H4 (cell line): ENCODE results near the gene CCR5AS.
"Not testable (repeated sequence)": the region's sequence is repeated elsewhere in the genome, so short reads cannot be mapped to it uniquely, and the experiment has no call there.

Experiments
- DNase-seq: peaks from one replicate; pipeline ENCODE4 v3.0.0-alpha.2; 2015; ENCODE audit warnings: low spot score

The CCR5AS gene

DNA sequence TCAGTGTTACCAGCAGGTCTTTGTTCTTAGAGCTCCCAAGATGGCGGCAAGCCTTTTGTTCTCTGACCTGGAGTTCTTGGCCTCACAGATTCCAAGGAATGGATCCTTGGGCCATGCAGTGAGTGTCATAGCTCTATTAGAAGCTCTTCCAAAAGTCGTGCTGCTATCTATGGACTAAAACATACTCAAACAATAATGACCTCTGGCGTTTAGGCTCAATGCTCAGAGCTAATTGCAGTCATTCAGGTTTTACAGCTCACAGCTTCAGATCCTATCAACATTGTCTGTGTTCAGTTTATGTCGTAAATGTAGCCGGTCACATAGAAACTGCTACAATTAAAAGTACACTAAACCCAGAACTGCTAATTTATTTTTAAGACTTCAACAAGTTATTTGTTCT lies 22.4 kb upstream of the CCR5AS start:
- DNase-seq: no peak

DNA sequence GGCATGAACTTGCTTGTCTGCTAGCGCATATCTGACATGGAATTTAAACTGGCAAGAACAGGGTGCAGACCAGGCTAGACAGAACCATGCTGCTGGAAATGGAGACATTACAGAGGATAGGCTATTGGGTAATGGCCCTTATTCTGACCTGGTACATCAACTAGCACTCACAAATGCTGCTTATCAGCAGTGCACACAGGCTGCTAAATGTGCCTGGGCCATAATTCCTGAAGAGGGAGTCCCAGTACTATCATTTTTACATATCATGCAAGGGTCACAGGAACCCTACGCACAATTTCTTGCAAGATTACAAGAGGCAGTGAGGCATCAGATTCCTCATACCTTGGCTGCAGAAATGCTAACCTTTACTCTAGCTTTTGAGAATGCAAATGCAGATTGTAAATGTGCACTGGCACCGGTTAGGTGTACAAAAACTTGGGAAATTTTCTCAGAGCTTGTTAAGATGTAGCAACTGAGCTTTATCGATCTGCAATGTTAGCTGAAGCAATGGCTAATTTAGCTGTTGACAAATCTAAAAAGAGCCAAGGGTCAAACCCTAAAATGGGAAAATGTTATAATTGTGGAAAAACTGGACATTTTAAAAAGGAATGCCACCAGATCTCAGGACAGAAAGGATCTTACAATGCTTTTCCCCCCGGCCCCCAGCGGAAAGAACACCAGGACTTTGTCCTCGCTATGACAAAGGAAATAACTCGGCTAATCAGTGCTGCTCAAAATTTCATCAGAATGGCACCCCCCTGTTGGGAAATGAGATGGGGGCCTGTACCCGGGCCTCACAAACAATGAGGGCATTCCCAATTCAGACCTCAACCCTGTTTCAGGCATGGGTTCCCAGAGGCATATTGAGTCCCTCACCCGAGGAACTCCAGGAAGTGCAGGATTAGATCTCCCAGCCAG lies 21.3 kb upstream of the CCR5AS start:
- DNase-seq: no peak

DNA sequence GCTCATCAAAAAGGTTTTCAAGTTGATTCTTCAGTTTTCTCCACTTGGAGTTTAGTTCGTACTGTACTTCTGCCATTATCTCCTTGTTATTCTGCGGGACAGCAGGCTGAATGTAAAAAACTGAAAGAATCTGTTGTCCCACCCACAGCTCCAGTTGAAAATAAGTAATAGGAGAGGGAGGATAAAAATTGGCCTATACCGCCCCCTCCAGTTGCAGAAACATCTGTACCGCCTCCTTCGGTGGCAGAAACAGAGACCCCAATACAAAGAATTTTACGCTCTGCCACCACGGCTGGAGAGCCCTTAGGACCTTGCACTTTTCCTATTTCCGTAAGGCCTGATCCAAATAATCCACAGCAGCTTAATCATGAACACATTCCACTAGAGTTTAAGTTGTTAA lies 20.5 kb upstream of the CCR5AS start:
- not testable (repeated sequence) for DNase-seq

DNA sequence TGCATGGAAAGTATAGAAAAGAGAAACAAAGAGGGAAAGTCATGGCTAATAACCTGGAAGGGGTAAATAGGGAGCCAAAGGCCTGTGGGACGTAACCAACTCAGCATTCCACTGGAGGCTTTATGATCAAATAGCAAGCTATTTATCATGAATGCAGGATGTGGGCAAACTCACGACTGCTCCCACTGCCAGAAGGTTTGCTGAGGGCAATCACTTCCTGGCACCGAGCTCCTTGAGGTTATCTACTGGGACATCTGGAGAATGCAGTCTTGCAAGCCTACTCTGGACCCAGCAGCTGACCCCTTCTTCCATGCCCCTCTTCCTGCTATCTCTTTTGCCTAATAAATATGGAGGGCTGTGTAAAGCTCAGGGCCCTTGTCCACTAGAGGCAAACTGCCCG lies 19.6 kb upstream of the CCR5AS start:
- DNase-seq: peak; percentile 17

DNA sequence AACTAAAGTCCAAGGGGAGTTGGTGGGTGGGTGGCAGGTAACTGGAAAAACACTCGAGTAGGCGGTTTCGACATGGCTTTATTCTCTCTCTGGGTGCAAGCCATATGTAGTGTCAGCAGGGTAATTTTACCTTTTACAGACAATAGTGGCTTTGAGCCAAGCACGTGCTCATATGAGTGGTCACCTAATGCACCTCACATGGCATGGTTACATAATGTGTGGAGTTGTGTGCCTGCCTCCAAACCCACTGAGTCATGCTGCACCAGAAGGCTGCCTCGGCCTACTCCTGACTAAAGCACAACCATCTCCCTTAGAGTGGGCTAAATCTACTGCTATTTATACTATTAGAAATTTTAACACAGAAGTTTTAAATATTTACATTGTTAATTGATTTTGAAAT lies 16.7 kb upstream of the CCR5AS start:
- peak; percentile 62 for DNase-seq

DNA sequence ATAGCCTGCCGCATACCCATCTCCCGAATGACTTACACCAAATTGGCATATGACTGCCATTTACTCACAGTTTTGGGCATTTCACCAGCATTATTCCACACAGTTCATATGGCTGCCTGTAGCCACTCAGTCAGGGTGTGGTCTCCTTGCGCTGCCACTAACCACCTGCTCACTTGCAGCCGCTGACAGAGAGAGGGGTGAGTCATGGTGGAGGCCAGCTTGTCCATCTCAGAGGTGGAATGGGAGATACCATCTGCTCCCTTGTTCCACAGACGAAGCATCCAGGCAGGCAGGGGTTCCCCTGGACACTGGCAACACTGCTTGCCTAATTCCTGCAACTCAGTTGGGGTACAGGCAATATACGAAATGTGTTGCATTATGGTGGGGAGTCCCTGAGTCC lies 15.8 kb upstream of the CCR5AS start:
- peak; percentile 77 for DNase-seq

DNA sequence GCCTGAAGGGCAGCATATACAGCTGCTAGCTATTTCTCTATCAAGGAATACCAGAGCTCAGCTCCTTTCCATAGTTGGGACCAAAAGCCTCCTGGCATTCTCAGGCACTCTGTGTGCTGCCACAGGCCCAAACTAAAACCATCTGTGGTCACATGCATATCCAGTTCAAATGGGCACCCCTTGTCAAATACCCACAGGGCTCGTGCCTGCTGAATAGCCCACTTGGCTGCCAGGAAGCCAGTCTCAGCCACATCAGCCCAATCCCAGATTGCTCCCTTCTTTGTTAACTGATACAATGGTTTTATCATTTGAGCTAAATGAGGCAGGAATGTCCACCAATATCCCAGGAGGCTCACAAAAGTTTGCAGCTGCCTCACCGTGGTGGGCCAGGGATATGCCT lies 14.1 kb upstream of the CCR5AS start:
- DNase-seq: no peak

DNA sequence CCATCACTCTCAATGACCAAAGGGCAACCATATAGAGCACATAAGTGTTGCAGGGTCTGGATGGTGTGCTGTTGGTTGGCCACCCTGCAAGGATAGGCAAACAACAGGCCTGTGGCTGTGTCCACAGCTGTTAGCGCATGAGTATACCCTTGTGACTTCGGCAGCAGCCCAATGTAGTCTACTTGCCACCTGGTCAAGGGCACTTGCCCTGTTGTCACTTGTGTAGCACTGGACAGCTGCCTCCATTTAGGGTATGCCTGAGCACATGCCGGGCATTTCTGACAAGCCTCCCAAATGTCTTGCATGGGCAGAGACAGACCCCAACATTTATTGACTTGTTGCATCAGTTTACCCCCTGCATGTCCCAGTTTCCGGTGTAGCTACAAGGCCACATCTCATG lies 12.9 kb upstream of the CCR5AS start:
- no peak for DNase-seq

DNA sequence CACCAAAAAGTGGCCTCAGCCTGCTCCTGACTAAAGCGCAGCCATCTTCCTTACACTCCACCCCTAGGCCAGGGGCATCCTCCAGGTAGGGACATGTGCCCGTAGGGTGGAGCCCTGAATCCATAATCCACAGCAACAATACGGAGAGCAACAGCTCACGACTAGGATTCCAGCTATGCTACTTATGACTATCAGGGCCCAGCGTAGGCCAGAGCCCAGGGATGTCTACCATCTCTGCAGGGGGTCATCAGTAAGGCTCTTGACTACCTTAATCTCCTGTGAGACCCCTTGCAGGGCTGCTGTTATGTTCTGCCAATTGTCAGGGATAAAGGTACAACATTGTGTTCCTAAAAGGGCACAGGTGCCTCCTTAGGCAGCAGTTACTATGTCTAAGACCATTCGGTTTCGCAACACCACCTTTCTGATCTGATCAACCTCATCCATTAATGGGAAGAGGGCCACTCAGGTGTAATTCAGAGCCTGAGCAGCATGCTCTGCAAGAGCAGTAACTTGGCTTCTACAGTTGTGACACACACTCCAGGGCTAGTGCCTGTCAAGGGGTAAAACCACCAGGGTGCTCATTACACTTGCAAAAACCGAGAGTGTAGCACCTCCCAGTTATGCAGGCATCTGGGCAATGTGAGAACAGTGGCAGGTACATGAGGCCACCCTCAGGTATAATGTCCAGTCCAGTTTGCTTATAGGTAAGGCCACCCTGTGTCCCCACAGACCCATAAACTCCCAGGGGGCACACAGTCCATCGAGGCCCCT lies 11.2 kb upstream of the CCR5AS start:
- DNase-seq: no peak

DNA sequence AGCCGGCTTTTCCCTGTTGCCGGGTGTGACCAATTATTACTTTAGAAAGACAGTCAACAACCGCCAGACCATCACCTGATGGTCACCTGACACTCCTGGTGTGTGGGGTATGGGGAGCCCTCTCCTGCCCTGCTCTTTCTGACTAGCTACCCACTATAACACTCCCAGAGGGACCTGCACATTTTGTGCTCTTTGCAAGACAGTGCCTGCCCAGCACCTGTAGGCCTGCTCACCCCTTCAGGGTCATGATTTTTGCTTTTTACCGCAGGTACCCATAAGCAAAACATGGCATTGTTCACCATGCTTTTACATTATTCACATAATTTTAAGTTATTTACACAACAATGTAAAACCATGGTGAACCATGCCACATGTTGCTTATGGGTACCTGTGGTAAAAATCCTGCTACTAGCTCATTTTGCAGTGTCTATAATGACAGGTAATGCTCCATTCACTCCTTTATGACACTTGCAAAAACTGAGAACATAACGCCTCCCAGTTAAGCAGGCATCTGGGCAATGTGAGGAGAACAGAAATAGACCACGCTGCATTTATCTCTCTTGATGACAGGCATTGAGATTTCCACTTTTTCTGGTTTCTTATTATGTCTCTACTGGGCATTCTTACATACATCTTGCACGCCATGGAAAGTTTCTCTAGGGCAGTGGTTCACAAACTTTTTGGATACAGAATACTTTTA lies 10.1 kb upstream of the CCR5AS start:
- DNase-seq: no peak

DNA sequence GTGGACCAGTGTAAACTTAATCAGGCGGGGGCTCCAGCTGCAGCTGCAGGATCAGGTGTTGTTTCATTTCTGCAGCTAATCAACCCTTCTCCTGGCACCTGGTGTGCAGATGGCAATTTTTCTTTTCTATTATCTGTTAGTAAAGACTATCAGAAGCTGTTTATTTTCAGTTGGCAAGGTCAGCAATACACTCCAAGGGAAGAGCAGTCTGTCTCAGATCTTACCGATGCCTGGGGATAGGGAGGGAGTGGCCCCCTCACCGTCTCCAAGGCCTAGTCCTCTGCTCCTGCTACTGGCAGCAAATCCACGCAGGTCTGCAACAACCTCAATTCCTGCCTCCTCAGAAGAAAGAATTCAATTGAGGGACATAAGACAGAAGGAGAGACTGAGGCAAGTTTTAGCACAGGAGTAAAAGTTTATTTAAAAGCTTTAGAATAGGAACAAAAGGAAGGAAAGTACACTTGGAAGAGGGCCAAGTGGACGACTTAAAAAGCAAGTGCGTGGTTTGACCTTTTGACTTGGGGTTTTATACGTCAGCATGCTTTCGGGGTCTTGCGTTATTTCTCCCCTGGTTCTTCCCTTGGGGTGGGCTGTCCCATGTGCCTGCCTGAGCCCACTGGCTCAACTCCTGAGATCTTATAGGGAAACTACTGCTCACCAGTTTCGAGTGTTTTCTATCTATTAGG lies 9.4 kb upstream of the CCR5AS start:
- no peak for DNase-seq

DNA sequence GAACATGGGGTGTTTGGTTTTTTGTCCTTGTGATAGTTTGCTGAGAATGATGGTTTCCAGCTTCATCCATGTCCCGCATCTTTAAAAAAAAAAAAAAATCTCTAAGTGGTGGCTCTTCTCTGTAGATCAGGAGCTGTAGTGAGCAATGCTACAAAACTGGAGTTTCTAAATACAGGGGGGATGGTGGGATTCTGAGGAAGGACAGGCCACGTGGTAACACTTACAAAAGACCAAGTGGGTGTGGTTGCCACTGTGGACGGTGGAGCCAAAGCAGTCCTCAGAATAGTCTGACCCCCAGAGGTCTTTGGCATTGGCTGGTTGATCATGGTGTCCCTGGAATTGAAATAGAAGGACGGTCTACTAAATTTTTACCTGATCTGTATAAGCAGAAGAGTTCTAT lies 7.9 kb upstream of the CCR5AS start:
- no peak for DNase-seq

DNA sequence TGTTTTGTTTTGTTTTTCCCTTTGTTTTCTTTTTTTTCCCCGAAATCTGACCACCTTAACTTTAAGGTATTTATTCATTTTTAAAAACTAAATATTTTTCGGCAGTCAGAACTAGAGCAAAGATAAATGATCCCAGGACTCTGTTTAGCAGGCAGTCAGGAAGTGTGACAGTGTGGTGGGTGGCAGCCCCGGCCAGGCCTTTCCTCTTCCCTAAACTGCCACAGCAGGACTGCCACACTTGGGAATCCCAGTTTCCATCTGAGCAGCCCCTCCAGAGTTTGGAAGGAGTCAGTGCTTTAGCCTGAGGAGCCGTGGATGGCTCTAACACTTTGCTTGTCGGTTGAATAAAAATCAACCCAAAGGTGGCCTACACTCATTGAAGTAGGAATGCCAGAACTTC lies 7.1 kb upstream of the CCR5AS start:
- no peak for DNase-seq

DNA sequence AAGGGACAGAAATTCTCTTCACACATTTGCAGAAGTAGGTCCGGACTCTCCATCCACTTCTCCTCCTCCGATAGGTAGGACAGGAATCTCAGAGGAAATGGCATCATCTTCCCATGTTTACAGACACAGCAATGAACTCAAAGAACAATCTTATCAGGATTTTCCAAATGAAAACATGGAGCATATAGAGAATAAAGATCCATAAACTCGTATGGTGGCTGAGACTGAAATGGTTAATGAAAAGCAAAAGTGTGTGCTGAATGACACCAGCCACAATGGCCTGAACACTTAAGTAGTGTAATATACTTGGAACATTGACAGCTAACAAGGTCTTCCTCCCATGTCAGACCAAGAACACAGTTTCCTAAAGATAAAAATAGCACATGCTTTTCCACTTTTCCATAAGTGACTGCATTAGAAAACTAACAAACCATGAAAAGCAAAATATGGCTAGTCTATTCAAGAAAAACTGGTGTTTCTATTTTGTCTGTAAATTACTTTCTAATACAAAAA lies 6.0 kb upstream of the CCR5AS start:
- no peak for DNase-seq

DNA sequence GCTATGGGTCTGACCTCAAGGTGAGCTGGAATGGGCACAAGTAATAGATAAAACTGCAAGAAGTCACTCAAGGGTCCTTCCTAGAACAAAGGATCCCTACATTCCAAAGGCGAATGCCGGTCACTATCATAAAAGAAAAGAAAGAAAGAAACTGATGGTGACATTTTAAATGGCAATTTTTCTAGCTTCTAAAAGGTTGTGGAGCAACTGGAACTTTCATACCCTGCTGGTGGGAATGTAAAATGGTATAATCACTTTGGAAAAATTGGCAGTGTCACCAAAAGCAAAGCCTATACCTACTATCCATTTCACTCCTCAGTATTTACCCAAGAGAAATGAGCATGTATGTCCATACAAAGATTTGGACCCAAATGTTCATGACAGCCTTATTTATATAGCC lies 4.4 kb upstream of the CCR5AS start:
- no peak for DNase-seq

DNA sequence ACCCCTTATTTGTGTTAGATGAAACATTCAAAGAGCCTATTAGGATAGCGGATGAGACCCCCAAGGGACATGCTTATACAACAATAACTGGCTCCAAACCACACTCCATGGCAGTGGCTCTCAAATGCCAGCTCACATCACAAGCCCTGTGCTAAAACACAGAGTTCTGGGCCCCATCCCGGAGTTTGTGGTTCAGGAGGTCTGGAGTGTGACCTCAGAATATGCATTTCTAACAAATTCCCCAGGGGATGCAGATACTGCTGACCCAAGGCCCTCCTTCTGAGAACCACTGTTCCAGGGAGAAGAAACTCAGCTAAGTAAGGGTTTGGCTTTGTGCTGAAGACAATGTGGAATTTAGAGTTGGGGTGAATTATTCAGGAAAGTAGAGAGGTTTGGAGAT lies 3.8 kb upstream of the CCR5AS start:
- DNase-seq: no peak

DNA sequence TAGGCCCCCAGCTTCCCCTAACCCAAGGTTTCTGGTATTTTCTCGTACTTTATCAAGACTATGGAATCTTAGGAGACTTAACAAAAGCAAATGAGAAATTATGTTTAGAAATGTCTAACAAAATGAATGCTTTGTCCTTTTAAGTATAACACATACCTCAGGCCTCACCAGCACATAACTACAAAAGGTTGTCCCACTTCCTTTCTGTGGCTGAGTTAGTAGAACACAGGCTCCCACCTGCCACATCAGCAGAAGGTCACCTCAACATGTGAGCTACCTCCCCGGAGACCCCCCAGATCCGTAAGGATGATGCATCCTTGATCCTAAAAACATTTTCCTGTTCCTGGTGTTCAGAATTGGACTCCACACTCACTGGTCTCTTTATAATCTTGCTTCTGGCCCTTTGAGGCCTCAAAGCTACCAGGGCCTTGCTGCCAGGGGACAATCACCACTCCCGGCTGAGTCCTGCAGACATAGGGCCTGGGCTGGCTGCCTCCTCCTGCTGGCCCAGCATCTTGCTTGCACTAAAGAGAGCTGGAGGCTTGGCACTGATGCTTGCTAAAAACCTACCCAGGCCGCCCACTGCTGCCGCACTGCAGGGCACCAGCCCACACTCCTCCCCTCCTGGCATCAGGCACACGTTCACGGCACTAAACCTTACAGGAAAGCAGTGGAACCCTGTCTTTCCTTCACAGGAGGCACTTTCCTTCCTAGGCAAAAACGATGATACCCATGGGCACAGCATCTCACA lies 3.0 kb upstream of the CCR5AS start:
- DNase-seq: no peak

DNA sequence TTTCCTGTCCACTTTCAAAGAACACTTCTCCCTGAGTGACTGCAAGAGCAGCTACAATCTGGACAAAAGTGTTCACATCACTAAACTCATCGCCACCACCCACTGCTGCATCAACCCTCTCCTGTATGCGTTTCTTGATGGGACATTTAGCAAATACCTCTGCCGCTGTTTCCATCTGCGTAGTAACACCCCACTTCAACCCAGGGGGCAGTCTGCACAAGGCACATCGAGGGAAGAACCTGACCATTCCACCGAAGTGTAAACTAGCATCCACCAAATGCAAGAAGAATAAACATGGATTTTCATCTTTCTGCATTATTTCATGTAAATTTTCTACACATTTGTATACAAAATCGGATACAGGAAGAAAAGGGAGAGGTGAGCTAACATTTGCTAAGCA lies 2.0 kb upstream of the CCR5AS start:
- DNase-seq: no peak

DNA sequence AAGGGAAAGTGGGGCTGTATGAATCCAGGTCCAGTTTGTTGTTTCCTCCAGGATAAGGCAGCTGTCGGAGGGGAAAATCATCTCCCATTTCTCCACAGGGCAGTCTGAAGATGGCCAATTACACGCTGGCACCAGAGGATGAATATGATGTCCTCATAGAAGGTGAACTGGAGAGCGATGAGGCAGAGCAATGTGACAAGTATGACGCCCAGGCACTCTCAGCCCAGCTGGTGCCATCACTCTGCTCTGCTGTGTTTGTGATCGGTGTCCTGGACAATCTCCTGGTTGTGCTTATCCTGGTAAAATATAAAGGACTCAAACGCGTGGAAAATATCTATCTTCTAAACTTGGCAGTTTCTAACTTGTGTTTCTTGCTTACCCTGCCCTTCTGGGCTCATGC lies 1.1 kb upstream of the CCR5AS start:
- DNase-seq: no peak

DNA sequence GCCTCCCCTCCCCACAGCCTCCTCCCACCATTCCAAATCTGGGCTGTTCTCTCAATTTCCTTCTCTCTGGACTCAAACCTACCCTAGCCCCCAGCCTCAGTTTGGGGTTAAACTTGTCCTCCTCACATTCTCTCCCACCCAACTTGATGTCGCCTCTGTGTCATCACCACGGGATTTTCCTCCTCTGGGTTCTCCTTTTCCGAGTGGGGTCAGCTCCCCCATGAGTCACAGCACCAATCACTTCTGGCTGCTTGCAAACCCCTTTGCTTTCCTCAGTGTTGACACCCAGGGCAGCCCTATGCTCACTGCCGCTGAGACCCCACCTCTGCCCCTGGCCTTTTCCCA lies 451 bp downstream of the CCR5AS start:
- no peak for DNase-seq
